Brain pericyte (primary cell): ENCODE results near the gene EPB41L2.

Source experiments
- DNase-seq: peaks from one replicate; pipeline ENCODE4 v3.0.0-alpha.2; 2012; ENCODE audit warnings: low read depth, low spot score

The EPB41L2 gene

GRCh38 chr6:130912434-130912833 lies 150.6 kb downstream of the EPB41L2 start:
- DNase-seq = no peak

DNA sequence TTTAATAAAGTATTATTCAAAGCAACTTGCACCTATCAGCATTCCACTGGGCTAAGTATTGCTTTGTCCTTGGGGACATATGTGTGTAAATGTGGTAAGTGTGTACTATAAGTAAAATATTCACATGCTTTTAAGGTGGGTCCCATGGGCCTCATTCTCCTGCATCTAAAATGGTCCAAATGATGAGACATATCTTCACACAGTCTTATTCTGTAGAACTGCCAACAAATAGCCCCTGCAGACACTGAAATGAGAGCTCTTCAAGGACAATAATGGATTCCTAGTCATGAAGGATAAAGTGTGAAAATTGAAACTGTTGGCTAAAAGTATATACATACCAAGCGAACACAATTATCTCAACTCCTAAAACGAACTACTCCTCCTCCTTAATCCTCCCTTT lies 154.1 kb downstream of the EPB41L2 start:
- DNase-seq = no peak

GRCh38 chr6:130908188-130908587 lies 154.9 kb downstream of the EPB41L2 start:
- no peak for DNase-seq

DNA sequence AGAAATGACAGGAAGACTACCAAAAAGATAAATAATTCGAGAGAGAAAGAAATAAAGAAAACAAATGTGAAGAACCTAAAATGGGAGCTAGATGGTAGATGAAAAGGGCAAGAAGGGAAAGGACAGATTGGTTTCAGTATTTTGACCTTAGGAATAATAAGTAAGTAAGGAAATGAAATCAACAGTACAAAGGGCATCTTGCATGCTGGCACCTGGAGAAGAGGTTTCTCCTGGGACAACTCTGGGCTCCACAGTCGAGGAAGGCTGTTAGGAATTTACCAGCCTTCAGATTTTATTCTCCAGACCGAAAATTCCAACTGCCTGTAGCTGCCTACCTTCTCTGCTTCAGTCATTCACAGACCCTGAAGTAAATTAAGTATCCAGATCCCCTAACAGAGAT lies 155.4 kb downstream of the EPB41L2 start:
- no peak for DNase-seq

- DNase-seq = peak; percentile 34
These were observed 156.2 kb downstream of the EPB41L2 start for GRCh38 chr6:130906736-130907381.

DNA sequence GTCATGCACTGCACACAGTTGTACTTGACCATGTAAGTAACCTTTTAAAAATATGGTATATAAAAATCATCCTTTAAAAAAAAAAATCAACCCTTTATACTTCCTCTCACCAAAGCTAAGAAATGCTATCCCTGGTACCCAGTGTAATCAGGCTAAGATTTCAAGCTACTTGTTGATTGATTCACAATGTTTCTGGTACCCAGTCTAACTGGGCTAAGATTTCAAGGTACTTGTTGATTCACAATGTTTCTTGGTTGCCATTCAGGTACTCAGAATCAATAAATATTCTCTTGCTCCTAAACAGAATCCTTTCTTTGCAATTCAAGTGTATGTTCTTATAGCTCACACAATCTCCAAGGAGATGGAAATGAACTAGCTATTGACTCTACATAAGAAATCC lies 159.4 kb downstream of the EPB41L2 start:
- no peak for DNase-seq

GRCh38 chr6:130903007-130903406 lies 160.0 kb downstream of the EPB41L2 start:
- DNase-seq = no peak

DNA sequence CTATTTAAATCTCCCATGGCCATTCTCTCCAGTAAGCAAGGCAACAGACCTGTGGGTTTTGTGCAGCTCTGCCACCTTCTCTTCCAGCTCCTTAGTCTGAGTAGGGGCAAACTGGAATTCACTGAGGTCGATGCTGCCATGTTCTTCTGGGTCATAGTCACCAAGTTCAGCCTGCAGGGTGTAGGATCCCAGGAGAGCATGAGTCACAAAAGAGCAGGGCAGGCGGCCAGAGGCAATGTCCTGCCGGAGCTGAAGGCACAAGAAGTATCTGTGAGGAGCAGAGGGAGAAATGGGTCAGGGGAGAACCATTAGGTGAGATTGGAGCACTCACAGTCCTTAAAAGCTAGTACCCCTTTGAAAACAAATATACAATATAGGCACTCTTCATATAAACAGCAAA lies 162.1 kb downstream of the EPB41L2 start:
- DNase-seq = no peak

DNA sequence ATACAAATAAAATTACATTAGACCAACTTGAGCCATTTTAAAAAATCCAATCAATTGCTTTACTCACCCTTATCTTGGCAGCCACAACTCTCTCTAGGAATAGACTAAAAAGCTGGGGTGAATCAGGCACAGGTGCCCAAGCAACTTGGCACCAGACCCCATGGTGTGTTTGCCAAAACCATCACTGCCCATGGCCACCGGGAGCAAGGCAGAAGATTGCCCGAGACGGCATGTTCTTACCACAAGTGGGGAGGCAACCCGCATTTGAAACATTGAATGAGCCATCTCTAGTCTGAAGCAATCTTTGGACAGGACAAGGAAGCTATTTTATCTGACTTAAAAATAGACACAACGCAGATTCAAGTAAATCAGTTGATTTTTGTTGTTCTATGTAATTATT lies 166.8 kb downstream of the EPB41L2 start:
- DNase-seq = no peak

DNA sequence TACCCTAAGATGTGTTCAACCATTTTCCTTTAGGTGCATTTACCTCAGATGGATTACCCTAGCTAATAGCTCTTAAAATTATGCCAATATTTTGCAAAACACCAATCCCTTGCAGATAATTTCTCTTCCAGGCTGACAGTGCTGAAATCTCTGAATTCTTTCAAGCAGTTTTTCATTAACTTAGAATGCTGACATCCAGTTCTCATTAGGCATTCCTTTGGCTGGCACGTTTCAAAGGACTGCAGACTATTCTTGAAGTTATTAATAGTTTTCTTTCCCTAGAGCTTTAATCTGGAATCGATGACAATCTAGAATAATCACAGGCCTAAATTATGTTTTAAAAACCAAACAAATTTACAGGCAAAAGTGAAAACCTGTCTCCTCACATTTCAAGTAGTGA lies 167.5 kb downstream of the EPB41L2 start:
- no peak for DNase-seq

- no peak for DNase-seq
These were observed 169.3 kb downstream of the EPB41L2 start for GRCh38 chr6:130893766-130894165.

- no peak for DNase-seq
These were observed 169.8 kb downstream of the EPB41L2 start for GRCh38 chr6:130893277-130893676.

DNA sequence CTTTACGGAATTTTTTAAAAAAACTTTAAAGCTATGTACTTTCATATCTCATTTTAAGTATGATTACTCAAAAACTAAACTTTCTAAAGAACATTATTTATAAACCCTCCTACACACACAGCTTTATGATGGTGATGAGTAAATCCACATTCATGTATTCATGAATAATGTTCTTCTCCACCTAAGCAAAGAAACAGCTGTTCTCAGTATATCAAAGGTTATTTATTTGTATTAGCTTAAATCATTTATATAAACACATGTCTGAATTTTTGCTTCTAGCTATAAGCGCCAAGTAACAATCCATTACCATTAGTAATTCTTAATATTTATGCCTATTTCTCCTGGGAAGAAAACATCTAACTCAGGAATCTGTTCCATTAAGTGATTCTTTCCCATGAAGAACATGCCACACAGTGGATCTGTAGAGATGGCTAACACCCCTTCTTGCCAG lies 172.5 kb downstream of the EPB41L2 start:
- no peak for DNase-seq

GRCh38 chr6:130889423-130889822 lies 173.6 kb downstream of the EPB41L2 start:
- DNase-seq = no peak

GRCh38 chr6:130888246-130888645 lies 174.8 kb downstream of the EPB41L2 start:
- no peak for DNase-seq

DNA sequence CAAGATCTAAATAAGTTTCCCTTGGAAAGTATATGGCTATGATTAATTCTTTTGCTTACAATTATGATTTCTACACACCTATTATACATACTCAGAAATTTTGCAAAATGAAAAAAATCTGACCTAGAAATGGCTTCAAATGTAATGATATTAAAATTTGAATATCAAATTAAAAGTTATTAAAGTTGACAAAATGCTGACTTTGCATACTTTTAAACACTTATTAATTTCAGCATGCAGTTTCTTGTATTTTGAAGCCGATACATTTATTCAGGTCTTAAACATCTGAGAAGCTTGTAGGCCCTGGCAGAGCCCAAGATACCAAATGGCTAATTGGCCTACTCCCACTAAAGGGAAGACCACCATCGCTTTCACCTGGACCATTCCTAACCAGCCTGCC lies 176.1 kb downstream of the EPB41L2 start:
- DNase-seq = no peak

- DNase-seq = peak; percentile 44
These were observed 177.5 kb downstream of the EPB41L2 start for GRCh38 chr6:130885392-130886192.

DNA sequence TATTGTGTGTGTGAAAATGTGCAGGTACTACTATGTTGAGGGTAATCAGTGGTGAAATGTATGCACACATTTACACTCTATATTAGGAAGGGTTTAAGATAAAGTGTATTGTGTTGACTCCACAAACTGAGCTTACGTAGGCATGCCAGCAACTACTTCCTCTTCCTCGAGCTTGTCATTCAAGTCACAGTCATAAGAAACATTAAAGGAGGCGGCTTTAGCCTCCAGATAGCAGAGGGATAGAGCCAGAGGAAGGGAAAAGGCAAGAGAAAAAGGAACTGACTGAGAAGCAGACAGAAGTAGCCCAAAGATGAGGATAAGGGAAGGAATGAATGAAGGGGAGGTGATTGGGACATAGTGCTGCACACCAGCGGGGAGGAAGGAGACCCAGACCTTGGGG lies 180.7 kb downstream of the EPB41L2 start:
- DNase-seq = no peak

- DNase-seq = no peak
These were observed 183.2 kb downstream of the EPB41L2 start for GRCh38 chr6:130879826-130880225.

DNA sequence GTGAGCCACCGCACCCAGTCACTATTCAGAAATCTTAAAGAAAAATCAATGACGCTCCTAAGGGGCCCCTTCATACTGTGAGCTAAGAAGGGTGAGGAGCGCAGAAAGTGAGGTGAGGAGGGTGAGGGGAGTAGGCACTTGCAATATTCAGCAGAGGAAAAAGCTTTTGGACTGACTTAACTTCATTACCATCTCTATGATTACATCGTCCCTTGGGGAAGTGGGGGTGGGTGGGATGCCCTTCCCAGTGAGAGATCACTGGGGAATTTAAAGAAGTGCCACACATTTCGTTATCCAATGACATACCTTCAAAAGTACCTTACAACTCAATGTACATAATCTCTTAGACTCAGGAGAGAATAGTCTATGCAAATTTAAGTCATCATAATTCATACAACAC lies 189.3 kb downstream of the EPB41L2 start:
- DNase-seq = no peak

GRCh38 chr6:130872250-130873095 lies 190.6 kb downstream of the EPB41L2 start:
- DNase-seq = no peak

DNA sequence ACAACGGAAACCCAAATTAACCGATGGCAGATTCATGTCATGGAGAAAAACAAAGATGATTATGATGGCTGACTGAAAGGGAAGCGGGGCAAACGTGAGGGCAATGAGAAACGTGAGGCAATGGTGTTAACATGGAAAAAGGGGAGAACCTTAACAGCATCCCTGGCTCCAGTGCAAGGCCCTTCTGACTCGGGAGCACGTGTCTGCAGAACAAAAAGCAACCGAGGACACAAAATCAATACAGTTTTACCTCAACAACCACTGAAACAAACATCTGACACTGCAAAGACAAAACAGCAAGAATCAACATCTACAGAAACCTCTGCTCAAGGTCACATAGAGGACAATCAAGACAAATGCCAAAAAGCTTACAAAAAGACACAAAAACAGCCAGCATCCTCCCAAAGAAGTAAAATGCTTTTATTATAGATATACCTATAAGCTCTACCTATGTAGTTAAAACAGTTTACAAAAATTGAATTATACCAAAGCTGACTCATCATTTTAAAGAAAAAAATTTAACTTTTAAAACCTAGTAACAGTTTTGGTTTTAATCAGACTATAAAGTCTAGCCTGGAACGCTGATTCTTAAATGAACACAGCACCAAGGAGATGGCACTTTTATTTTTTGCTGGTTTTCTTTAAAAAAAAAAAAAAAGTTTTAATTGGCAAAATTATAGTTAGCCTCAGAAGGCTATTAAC lies 192.7 kb downstream of the EPB41L2 start:
- no peak for DNase-seq
